Measurements from ENCODE around the gene CDC42EP1. TPM values are rescaled to one million over a fixed set of nuclear protein-coding genes. Genes with fewer than 3 reads are reported as not detected.
A peak's percentile ranks its signal among the peaks of the same experiment; 100 is the strongest.

CDC42EP1 gene
- total RNA-seq, 6 experiments from 2014 or later, result 88.3 to 104 (median 97.2) TPM

- no peak for DNase-seq
- H3K4me3 Mint-ChIP-seq, result no peak overlapping the region
- TF ChIP-seq CTCF (IDR thresholded peaks at IDR 0.05), result no peak
- no peak overlapping the region for H3K27ac Mint-ChIP-seq
- H3K4me1 Mint-ChIP-seq (ENCODE audit: low read depth), result peaks cover 15% of the 10 kb centered on the region
- H3K36me3 Mint-ChIP-seq (ENCODE audit: low read depth), result peaks cover 9% of the 10 kb centered on the region
- H3K27me3 Mint-ChIP-seq (ENCODE audit: insufficient read depth), result peaks cover 9% of the 10 kb centered on the region
- H3K9me3 Mint-ChIP-seq, result no peaks in the 10 kb centered on the region
These were observed 9.0 kb downstream of the CDC42EP1 start for GRCh38 chr22:37569009-37569920.

- H3K9me3 Mint-ChIP-seq, result no peaks in the 10 kb centered on the region
- H3K4me3 Mint-ChIP-seq, result no peak overlapping the region
- no peak for TF ChIP-seq CTCF (IDR thresholded peaks at IDR 0.05)
- no peak for DNase-seq
- peaks cover 16% of the 10 kb centered on the region for H3K4me1 Mint-ChIP-seq (ENCODE audit: low read depth)
- 0 out of 2 replicates have a peak overlapping the region, but pooled peaks have one; percentile 16 for H3K27ac Mint-ChIP-seq
- peaks cover 9% of the 10 kb centered on the region for H3K27me3 Mint-ChIP-seq (ENCODE audit: insufficient read depth)
- H3K36me3 Mint-ChIP-seq (ENCODE audit: low read depth), result peaks cover 9% of the 10 kb centered on the region
These were observed 9.8 kb downstream of the CDC42EP1 start for GRCh38 chr22:37569921-37570660.

- Mint-ChIP-seq H3K27ac (0 out of 2 replicates have a peak overlapping the region, but pooled peaks have one; percentile 16), H3K36me3 (ENCODE audit: low read depth) (peaks cover 9% of the 10 kb centered on the region), H3K9me3 (no peaks in the 10 kb centered on the region), H3K27me3 (ENCODE audit: insufficient read depth) (peaks cover 9% of the 10 kb centered on the region), H3K4me3 (no peak overlapping the region), H3K4me1 (ENCODE audit: low read depth) (peaks cover 16% of the 10 kb centered on the region)
- DNase-seq, result no peak
- TF ChIP-seq CTCF (IDR thresholded peaks at IDR 0.05), result no peak
These were observed 10.3 kb downstream of the CDC42EP1 start for GRCh38 chr22:37570661-37570976.

- Mint-ChIP-seq H3K36me3 (ENCODE audit: low read depth) (peaks cover 9% of the 10 kb centered on the region), H3K4me1 (ENCODE audit: low read depth) (peaks cover 16% of the 10 kb centered on the region), H3K4me3 (no peak overlapping the region), H3K9me3 (no peaks in the 10 kb centered on the region), H3K27ac (peak overlapping the region; percentile 12; the same call in 1 of the 2 replicates), H3K27me3 (ENCODE audit: insufficient read depth) (peaks cover 9% of the 10 kb centered on the region)
- DNase-seq, result no peak
- peak; percentile 24 for TF ChIP-seq CTCF (IDR thresholded peaks at IDR 0.05)
These were observed 11.1 kb downstream of the CDC42EP1 start for GRCh38 chr22:37571258-37571991.

GRCh38 chr22:37571992-37572373 is 11.7 kb downstream of the CDC42EP1 start:
- H3K27me3 Mint-ChIP-seq (ENCODE audit: insufficient read depth), result peaks cover 11% of the 10 kb centered on the region
- peaks cover 16% of the 10 kb centered on the region for H3K4me1 Mint-ChIP-seq (ENCODE audit: low read depth)
- H3K36me3 Mint-ChIP-seq (ENCODE audit: low read depth), result peaks cover 9% of the 10 kb centered on the region
- H3K4me3 Mint-ChIP-seq, result no peak overlapping the region
- H3K27ac Mint-ChIP-seq, result peak overlapping the region; percentile 12; the same call in 1 of the 2 replicates
- TF ChIP-seq CTCF (IDR thresholded peaks at IDR 0.05), result no peak
- H3K9me3 Mint-ChIP-seq, result no peaks in the 10 kb centered on the region
- no peak for DNase-seq

All from HFFc6 (cell line).